IMR-90 (cell line): ENCODE measurements around the gene SRPK3.

ENCODE experiments used
- CEBPB ChIP-seq: IDR thresholded peaks from 2 replicates; pipeline ENCODE4 v1.6.1; 2012; ENCODE audit warnings: low read depth, low read length, improper control_type of control experiment
- CTCF ChIP-seq: conservative IDR thresholded peaks from 2 replicates; pipeline ENCODE4 v1.5.1; 2012; ENCODE audit warnings: mild to moderate bottlenecking, low read depth, low read length, improper control_type of control experiment
- POLR2A ChIP-seq: IDR thresholded peaks from 2 replicates; pipeline ENCODE4 v1.6.1; 2012; ENCODE audit warnings: mild to moderate bottlenecking, low read depth, low read length

GRCh38 chrX:153829549-153829798, 48.6 kb downstream of the SRPK3 start:
- no peak for TF ChIP-seq CTCF
- no peak for TF ChIP-seq CEBPB
- no peak for TF ChIP-seq POLR2A
